IPS DF 19.7 (cell line): ENCODE results near the gene ITGA11.

ENCODE experiments used
- DNase-seq: peaks from one replicate; pipeline ENCODE4 v3.0.0-alpha.2; 2013; ENCODE audit warnings: low read depth, low spot score

The ITGA11 gene

DNA sequence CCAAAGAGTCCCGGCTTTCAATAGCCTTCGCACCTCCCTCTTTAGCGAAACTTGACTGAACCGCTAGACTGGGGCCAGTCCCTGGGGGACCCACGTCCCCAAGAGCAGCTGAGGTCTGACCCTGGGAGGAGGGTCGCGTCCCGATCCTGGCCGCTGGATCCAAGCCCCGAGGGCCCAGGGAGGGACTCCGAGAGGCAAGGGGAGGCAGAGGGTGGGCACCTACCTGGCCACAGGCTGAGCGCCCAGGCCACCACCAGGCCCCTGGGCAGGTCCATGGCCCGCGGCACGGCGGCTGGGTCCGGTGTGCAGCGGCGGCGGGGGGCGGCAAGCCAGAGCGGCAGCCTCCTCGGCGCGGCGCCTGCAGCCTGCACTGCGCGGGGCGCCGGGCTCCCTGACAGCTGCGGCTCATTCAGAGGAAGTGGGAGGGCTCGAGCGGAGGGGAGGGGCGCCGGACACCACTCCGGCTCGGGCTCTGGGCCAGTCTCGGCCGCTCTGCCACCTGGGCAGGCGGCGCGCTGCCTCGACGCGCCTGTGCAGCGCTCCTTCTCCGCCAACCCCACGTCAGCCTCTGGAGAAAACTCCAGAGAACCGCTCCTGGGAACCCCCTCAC is at the start of gene ITGA11:
Gene ITGA11, minus strand, starts transcription at position 372 of the 610 bp plus-strand sequence. Its CDS starts 97 bp downstream, at position 275.
- no peak for DNase-seq

- DNase-seq: no peak
These were observed 49.4 kb upstream of the ITGA11 start for GRCh38 chr15:68481321-68481720.

DNA sequence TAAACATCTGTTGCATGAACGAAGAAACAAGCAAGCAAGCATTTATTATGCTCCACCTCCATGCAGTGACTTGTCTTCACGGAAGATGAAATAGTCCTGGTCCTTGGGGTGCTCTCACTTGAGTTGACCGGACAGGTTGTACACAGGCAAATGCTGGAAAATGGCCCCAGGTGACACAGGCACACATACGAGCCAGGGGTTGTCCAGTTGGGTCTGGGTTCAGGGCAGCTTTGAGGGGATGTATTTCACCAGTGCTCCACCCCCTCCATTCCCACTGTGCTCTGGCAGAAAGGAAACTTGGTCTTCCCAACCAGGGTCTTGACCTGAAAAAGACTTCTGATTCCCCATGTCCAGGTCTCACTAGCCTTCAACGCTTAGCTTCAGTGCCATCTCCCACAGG is 48.3 kb upstream of the ITGA11 start:
- DNase-seq: no peak

DNA sequence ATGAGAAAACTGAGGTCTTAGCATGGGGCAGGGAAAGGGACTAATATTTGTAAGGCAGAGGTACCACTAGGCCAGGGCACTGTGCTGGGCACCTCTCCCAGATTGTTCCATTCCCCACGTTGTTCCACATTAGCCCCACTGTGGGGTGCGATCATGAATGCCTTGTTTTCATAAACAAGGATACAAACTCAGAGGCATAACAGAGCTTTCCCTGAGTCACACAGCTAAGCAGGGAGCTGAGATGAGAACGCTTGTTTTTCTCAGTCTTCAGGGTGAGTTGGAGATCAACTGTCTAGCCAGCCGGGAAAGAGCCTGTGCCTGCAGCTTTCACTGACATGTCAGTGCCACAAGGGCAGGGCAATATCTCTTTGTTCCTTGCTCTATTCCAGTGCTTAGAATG is 47.9 kb upstream of the ITGA11 start:
- no peak for DNase-seq

GRCh38 chr15:68479406-68479805 is 47.4 kb upstream of the ITGA11 start:
- no peak for DNase-seq

DNA sequence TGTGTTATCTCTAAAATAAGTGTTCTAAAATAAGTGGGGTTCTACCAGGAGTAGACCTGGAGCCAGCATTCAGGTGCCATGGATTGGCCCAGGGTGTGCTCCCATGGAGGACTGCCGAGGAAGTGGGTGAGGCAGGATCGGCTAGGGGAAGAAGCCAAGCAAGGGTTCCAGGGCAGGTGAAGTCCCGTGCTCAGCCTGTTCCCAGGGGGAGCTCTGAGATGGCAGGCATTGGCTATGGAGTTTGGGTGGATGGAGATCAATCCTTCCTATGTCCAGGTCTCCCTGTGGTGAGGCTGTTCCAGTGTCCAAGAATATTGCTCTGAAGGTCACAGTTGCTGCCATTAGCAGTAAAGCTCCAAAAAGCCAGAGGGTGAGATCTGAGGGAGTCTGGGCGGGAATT is 46.9 kb upstream of the ITGA11 start:
- DNase-seq: no peak

- DNase-seq: no peak
These were observed 43.5 kb upstream of the ITGA11 start for GRCh38 chr15:68475449-68475848.

- no peak for DNase-seq
These were observed 39.6 kb upstream of the ITGA11 start for GRCh38 chr15:68471541-68471940.

DNA sequence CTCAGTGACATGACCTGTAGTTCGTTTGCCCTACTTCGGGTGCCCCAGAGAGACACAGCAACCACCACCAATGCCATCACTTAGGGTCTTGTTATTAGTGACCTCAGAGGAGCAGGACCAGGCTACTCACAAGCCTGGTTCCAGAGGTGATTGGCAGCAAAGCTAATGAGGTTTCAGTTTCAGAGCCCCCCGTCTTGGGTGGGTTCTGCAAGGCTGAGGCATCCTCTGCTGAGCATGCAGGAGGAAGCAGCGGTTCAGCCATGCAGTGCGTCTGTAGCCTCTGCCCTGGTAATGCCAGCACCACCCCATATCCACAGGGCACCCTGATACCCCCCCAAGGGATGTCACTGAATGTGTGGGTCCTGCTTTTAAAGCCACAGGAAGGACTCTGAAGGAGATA is 39.0 kb upstream of the ITGA11 start:
- no peak for DNase-seq

DNA sequence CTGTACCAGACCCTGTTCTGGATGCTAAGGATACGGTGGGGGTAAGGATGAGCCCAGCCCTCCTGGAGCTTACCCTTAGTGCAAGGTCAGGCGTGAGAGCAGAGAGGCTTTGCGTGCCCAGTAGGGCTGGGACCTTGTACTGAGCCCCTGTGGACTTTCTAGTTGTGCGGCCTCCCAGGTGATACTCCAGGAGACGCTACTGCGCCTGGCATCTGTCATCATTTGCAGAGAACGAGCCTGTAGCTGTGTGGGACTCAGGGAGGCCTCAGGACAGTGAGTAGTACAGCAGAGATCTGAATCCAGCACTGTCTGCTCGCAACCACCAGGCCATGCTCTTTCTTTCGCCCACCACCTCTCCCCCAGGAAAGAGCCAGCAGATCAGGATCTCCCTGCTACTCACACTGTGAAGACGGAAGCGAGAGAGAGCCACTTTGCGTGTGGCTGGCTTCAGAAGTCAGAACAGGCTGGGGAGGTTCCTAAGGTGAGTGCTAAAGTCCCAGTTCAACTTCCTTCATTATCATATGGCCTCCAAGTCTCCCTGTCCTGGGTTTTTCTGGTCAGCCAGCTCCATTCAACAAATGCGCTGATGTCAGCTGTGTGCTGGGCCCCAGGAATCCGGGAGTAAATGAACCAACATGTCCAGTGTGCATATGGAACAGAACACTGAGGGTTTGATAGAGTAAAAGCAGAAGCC is 38.2 kb upstream of the ITGA11 start:
- no peak for DNase-seq

- no peak for DNase-seq
These were observed 37.4 kb upstream of the ITGA11 start for GRCh38 chr15:68469162-68470048.

DNA sequence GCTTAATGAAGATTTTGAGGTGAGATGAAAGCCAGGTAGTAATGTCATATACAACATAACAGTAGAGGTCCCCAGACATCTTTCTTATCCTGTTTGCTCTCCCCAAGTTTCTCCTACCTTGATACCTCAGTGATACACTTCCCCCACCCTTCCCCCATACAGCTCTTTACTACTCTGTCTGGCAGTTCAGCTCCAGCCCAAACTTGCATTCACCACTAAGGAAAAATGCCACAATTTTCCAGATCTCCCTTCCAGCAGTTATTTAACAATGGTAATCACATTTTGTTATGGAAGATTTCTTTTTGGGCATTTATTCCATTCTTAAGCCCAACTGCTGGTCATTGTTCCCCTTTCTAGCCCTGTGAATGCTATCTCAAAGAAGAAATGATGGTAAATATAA is 34.9 kb upstream of the ITGA11 start:
- no peak for DNase-seq

DNA sequence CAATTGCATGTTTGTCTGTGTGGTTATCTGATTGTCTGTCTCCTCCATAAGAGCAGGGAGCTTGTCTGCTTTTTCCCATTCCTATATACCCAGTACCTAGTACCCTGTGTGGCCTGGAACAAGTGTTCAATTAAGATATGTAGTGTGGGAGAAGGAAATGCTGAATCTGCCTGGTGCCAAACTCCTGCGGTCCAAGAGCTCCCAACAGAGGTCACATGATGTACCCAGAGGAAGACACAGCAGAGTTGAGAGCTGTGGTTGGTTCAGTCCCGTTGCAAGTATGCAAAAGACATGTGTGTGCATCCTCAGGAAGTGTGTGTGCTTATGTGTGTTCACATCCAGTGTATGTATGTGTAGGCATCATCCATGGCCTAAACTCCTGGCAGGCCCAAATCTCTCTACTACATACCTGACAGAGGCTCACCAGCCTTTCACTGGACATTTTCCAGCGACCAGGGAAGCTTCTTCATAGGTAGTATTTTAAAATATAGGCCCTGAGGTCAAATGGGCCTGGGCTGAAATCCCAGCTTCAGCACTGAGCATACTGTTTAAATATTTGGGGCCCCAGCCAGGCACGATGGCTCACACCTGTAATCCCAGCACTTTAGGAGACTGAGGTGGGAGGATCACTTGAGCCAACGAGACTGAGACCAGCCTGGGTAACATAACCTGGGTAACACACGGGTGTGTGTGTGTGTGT is 34.0 kb upstream of the ITGA11 start:
- DNase-seq: no peak

GRCh38 chr15:68464448-68465090 is 32.6 kb upstream of the ITGA11 start:
- DNase-seq: no peak

GRCh38 chr15:68463996-68464395 is 32.0 kb upstream of the ITGA11 start:
- DNase-seq: no peak

DNA sequence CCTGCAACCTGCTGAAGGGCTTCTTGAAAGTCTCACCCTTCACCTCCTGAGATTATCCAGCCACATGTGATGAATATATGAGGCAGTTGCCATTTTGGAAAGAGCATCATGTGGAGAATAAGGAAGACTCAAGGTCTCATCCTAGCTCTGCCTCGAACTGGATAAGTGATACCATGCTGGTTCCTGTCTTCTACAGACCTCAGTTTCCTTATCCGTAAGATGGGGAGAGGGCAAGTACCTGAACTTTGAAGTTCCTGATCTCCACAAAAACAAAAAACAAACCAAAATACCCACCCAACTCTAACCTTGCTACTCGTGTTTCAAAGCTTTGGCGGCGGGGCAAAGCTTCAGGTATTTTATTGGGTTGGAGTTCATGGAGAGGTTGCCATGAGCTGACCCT is 31.5 kb upstream of the ITGA11 start:
- DNase-seq: no peak

GRCh38 chr15:68460166-68460565 is 28.2 kb upstream of the ITGA11 start:
- no peak for DNase-seq

DNA sequence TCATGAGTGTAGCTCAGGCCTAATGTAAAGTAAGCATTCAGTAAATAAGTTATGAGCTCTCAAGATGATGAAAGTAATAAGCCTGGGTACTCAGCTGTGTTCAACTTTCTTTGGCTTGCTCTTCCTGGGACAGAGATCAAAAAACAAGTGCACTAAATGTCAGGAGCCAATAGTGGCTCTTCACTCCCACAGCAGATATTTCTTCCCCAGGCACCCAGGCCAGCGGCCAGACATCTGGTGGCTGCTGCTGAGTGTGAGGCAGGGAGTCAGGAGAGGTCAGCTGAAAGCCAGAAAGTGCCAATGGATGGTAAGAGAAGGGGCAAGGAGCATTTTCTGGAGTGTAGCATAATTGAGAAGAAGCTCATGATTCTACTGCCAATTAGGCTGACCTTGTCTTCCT is 18.2 kb upstream of the ITGA11 start:
- DNase-seq: no peak

GRCh38 chr15:68449389-68449788 is 17.4 kb upstream of the ITGA11 start:
- DNase-seq: no peak

DNA sequence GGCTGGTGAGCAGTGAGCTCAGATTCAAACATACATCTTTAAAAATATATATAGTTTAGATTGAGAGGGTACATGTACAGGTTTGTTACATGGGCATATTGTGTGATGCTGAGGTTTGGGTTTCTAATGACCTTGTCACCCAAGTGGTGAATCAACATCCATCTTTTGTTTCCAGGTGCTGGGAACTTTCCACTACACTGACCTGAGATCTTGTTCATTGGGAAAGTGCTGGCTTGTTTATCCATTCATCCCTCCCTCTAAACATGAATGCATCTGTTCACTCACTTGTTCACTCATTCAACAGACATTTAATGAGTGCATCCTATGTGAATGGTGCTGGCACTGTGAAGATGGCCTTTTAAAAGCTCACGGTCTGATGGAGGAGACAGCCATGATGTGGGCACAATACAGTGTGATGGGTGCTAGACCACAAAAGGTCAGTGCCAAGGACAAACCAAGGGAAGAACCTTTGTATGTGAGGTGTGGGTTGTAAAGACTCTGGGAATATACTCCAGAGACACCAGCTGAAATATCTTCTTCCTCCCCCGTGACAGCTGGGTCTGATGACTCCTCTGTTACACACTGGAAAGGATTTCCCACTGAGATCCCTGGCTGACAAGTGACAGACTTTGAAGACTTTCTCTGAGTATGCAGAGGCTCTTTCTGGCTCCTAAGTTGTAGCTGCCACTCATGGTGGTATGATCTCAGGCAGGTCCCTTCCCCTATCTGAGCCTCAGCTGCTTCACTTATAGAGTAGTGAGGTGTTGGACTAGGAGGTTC is 16.2 kb upstream of the ITGA11 start:
- DNase-seq: no peak

GRCh38 chr15:68447209-68447608 is 15.2 kb upstream of the ITGA11 start:
- DNase-seq: no peak
